Aorta (tissue), 5 donors: Measurements from ENCODE around the gene CACNA1S. TPM values are rescaled to one million over a fixed set of nuclear protein-coding genes. Genes with fewer than 3 reads are reported as not detected.

ENCODE experiments used
- ATAC-seq: fragments of 200-7000 bp; cut with Tn5 transposase; one replicate; pipeline ENCODE4 v1.9.1; 2022; ENCODE audit warnings: moderate library complexity; ENCODE audit not compliant: low FRiP score
- DNase-seq, 2 donors: peaks; one replicate each; pipeline ENCODE4 v3.0.0-alpha.2; 2020
- H3K27ac ChIP-seq, 2 donors: one replicate each; pipeline ENCODE4 v1.5.1; 2013; ENCODE audit warnings: low read length in 2 of 2, mild to moderate bottlenecking in 2 of 2, moderate library complexity in 2 of 2, control low read depth in 1 of 2, inconsistent platforms in 1 of 2, low read depth in 1 of 2
- H3K27me3 ChIP-seq, 2 donors: one replicate each; pipeline ENCODE4 v1.6.1; 2013; ENCODE audit warnings: control low read depth in 1 of 2, low read length in 1 of 2, mild to moderate bottlenecking in 1 of 2, moderate library complexity in 1 of 2; ENCODE audit not compliant: insufficient read depth in 2 of 2, control insufficient read depth in 1 of 2
- H3K36me3 ChIP-seq, 2 donors: one replicate each; pipeline ENCODE4 v1.6.1; 2013; ENCODE audit warnings: control low read depth in 1 of 2, low read length in 1 of 2, mild to moderate bottlenecking in 1 of 2; ENCODE audit not compliant: insufficient read depth in 2 of 2, control insufficient read depth in 1 of 2
- H3K4me1 ChIP-seq, 2 donors: one replicate each; pipeline ENCODE4 v1.6.1; 2013; ENCODE audit warnings: low read length in 2 of 2, control low read depth in 1 of 2, mild to moderate bottlenecking in 1 of 2, moderate library complexity in 1 of 2; ENCODE audit not compliant: insufficient read depth in 2 of 2, control insufficient read depth in 1 of 2
- H3K4me3 ChIP-seq, 2 donors: one replicate each; pipeline ENCODE4 v1.5.1; 2013; ENCODE audit warnings: low read length in 2 of 2, control low read depth in 1 of 2, mild to moderate bottlenecking in 1 of 2
- H3K9me3 ChIP-seq: one replicate; pipeline ENCODE4 v1.6.1; 2013; ENCODE audit warnings: mild to moderate bottlenecking, low read length; ENCODE audit not compliant: control insufficient read depth
- WGBS, 2 donors: extraction: QIAGEN DNeasy Blood & Tissue Kit; methylation state at CpG; one replicate each; pipeline ENCODE4 v1.1.7; 2013; 5-methylcytosine and 5-hydroxymethylcytosine counted together
- intact Hi-C, 2 donors: fragments of 100-400 bp; cut with DNase I; formaldehyde crosslinking; loops; one replicate each; pipeline versions ENCODE4 v1.14.2 to v1.15.0; 2022
- polyA plus RNA-seq, 2 donors: library from polyadenylated mRNA; stranded (reverse); fragments of 200-250 nt; gene quantifications; one replicate each; pipeline ENCODE4 v1.2.3, GENCODE V29; 2013
- total RNA-seq, 2 donors: library from RNA; stranded (reverse); fragmentation: NEBNext Ultra II Directional; extraction: Animal tissue kit (Norgen Biotek cat#: 25700); gene quantifications; one replicate each; pipeline ENCODE4 v1.2.1, GENCODE V29; 2021
- donor health status: healthy with polysubstance abuse.
- donor health status: Bipolar disorder and iron deficiency.
- donor health status: DM: no; HTN: no; CAD: no.
- donor health status: DM: no; HTN: no; CAD: no.
- donor health status: DM: yes; HTN: yes; CAD: no.

The CACNA1S gene
- total and polyA plus RNA-seq, 4 donors, result not detected

- Histone ChIP-seq H3K27ac (no peak overlapping the region), H3K9me3 (no peaks in the 10 kb centered on the region), H3K4me1 (no peaks in the 10 kb centered on the region), H3K4me3 (no peak overlapping the region), H3K36me3 (no peaks in the 10 kb centered on the region), H3K27me3 (no peaks in the 10 kb centered on the region)
- peak in 1 of 2 donors; percentile 57 for DNase-seq
- intact Hi-C loops, result no loop called here
- ATAC-seq, result no peak
- WGBS, 2 donors, result 93 to 95% methylated on average over 10 of the region's 10 CpGs
Measured at GRCh38 chr1:201038186-201038876, 73.9 kb downstream of the CACNA1S start.

- DNase-seq, result no peak
- H3K36me3 ChIP-seq, result no peaks in the 10 kb centered on the region
- no peaks in the 10 kb centered on the region for H3K4me1 ChIP-seq
- no peak overlapping the region for H3K27ac ChIP-seq
- H3K9me3 ChIP-seq, result no peaks in the 10 kb centered on the region
- no peaks in the 10 kb centered on the region for H3K27me3 ChIP-seq
- H3K4me3 ChIP-seq, result no peak overlapping the region
- WGBS, 2 donors, result 69 to 79% methylated on average over 12 of the region's 12 CpGs
- intact Hi-C loops, result no loop called here
- no peak for ATAC-seq
Measured at GRCh38 chr1:201036188-201036842, 75.9 kb downstream of the CACNA1S start.

DNA sequence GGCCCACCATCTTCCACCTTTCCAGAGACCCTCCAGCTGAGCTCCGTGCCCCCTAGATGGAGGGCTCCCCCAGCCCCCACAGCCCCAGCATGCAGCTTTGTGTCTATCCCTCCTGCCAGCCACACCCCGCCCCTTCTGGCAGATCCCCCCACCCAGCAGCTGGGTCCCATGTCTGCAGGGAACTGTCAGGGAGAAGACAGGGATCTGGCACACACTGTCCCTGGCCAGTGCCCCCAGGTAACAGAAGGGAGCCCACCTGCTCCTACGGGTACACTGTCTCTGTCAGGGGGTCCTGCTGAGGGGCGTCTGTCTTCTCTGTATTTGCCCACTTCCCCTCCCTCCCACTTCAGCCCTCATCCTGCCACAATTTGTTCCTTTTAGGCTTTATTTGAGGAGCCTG lies 77.6 kb downstream of the CACNA1S start:
- Histone ChIP-seq H3K9me3 (no peaks in the 10 kb centered on the region), H3K27ac (no peak overlapping the region), H3K4me1 (no peaks in the 10 kb centered on the region), H3K4me3 (no peak overlapping the region), H3K36me3 (no peaks in the 10 kb centered on the region), H3K27me3 (no peaks in the 10 kb centered on the region)
- no peak for ATAC-seq
- intact Hi-C loops, result no loop called here
- WGBS, 2 donors, result 90 to 94% methylated on average over 4 of the region's 4 CpGs
- DNase-seq, result no peak

GRCh38 chr1:201032408-201032807 lies 79.8 kb downstream of the CACNA1S start:
- H3K36me3 ChIP-seq, result no peaks in the 10 kb centered on the region
- intact Hi-C loops, result no loop called here
- H3K27me3 ChIP-seq, result no peaks in the 10 kb centered on the region
- no peak overlapping the region for H3K4me3 ChIP-seq
- H3K4me1 ChIP-seq, result no peaks in the 10 kb centered on the region
- 92 to 95% methylated on average over 1 of the region's 1 CpG for WGBS, 2 donors
- no peak overlapping the region for H3K27ac ChIP-seq
- ATAC-seq, result no peak
- H3K9me3 ChIP-seq, result no peaks in the 10 kb centered on the region
- DNase-seq, result no peak

DNA sequence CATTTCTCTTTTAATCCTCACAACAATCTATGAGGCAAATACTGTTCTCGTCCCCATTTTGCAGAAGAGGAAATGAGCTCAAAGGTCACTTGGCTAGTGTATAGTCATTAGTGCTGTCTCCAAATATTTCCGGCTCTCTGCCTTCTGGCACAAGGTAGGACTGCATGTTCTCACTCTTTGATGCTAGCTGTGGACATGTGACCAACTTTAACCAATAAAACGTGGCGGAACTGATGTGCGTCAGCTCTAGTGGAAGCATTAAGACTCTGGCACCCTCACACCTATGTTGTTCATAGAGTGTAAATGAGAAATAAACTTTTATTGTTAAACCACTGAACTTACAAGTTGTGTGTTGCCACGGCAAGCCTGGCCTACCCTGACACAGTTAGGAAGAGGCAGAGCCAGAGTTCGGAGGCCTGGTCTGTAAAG lies 83.8 kb downstream of the CACNA1S start:
- peak; percentile 68 for ATAC-seq
- H3K4me3 ChIP-seq, result no peak overlapping the region
- H3K9me3 ChIP-seq, result no peaks in the 10 kb centered on the region
- H3K4me1 ChIP-seq, result no peaks in the 10 kb centered on the region
- DNase-seq, result no peak
- intact Hi-C loops, result loop anchor here in 1 of 2 donors (10.0 kb wide), 1 partner anchor 86 kb away; the partner anchor contains the start of gene CACNA1S
- WGBS, 2 donors, result 71% methylated on average over 7 of the region's 7 CpGs
- no peaks in the 10 kb centered on the region for H3K27me3 ChIP-seq
- no peaks in the 10 kb centered on the region for H3K36me3 ChIP-seq
- H3K27ac ChIP-seq, result no peak overlapping the region

DNA sequence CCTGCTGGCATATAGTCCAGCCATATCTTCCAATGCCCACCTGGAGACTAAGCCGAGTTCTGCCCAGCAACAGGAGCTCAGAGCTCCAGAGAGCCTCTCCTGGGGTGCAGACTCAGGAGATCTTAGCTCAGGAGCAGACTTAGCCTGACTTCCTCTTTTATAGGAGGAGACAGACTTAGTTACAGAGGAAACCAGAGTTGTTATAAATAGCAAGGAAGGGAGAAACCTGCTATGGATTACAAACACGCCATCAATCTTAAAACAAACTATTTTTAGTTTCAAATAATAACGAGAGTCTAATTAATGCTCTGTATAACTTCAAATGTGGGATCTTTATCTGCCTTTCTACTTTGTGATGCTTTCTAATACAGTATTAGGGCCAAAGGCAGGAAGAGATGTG lies 85.4 kb downstream of the CACNA1S start:
- ATAC-seq (no peak), DNase-seq (no peak)
- H3K4me3 ChIP-seq, result no peak overlapping the region
- no peak overlapping the region for H3K27ac ChIP-seq
- intact Hi-C loops, result loop anchor here in 1 of 2 donors (10.0 kb wide), 1 partner anchor 88 kb away; the partner anchor contains the start of gene CACNA1S
- no peaks in the 10 kb centered on the region for H3K36me3 ChIP-seq
- H3K27me3 ChIP-seq, result no peaks in the 10 kb centered on the region
- no peaks in the 10 kb centered on the region for H3K4me1 ChIP-seq
- no peaks in the 10 kb centered on the region for H3K9me3 ChIP-seq
- WGBS, 2 donors, result 31% methylated on average over 3 of the region's 3 CpGs

DNA sequence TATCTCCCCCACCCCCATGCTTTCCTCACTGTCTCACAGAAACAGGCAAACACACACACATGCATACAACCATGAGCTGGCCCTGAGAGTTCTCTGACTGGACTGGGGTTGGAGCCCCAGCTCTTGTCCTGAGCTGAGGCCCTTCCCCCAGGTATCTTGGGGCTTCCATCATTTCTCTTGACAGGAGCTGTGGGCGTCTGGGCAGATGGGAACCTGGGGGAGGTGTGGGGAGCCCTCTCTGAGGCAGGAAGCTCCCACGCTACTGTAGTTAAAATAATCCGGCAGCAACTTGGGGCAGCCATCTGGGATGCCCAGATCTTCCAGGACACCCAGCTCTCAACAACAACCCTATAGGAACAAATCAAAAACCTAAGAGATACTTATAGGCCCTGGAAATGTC lies 86.0 kb downstream of the CACNA1S start:
- DNase-seq, result no peak
- Histone ChIP-seq H3K9me3 (no peaks in the 10 kb centered on the region), H3K27me3 (no peaks in the 10 kb centered on the region), H3K4me3 (no peak overlapping the region), H3K27ac (no peak overlapping the region), H3K4me1 (no peaks in the 10 kb centered on the region), H3K36me3 (no peaks in the 10 kb centered on the region)
- no peak for ATAC-seq
- intact Hi-C loops, result loop anchor here in 1 of 2 donors (10.0 kb wide), 1 partner anchor 89 kb away; the partner anchor contains the start of gene CACNA1S
- WGBS, 2 donors, result 90 to 94% methylated on average over 3 of the region's 3 CpGs

GRCh38 chr1:201025571-201026002 lies 86.6 kb downstream of the CACNA1S start:
- Histone ChIP-seq H3K27ac (no peak overlapping the region), H3K9me3 (no peaks in the 10 kb centered on the region), H3K27me3 (no peaks in the 10 kb centered on the region), H3K36me3 (no peaks in the 10 kb centered on the region), H3K4me3 (no peak overlapping the region), H3K4me1 (no peaks in the 10 kb centered on the region)
- intact Hi-C loops, result loop anchor here in 1 of 2 donors (10.0 kb wide), 1 partner anchor 89 kb away; the partner anchor contains the start of gene CACNA1S
- WGBS, 2 donors, result 87 to 89% methylated on average over 7 of the region's 7 CpGs
- ATAC-seq, result no peak
- DNase-seq, result peak in 1 of 2 donors; percentile 64

- no peak for DNase-seq
- H3K36me3 ChIP-seq, result no peaks in the 10 kb centered on the region
- H3K27me3 ChIP-seq, result no peaks in the 10 kb centered on the region
- H3K27ac ChIP-seq, result no peak overlapping the region
- H3K4me3 ChIP-seq, result no peak overlapping the region
- H3K9me3 ChIP-seq, result no peaks in the 10 kb centered on the region
- H3K4me1 ChIP-seq, result no peaks in the 10 kb centered on the region
- intact Hi-C loops, result loop anchor here in 1 of 2 donors (10.0 kb wide), 1 partner anchor 90 kb away; the partner anchor contains the start of gene CACNA1S
- ATAC-seq, result no peak
- 95 to 96% methylated on average over 2 of the region's 2 CpGs for WGBS, 2 donors
Measured at GRCh38 chr1:201024625-201024998, 87.6 kb downstream of the CACNA1S start.
